ENCODE results near the gene PIPOX. TPM values are rescaled to one million over a fixed set of nuclear protein-coding genes. Genes with fewer than 3 reads are reported as not detected.

PIPOX gene
- total RNA-seq, 2 donors from 2014 or later = 1.8 to 5.9 TPM

GRCh38 chr17:29102046-29102445, 59.1 kb downstream of the PIPOX start:
- no peaks in the 10 kb centered on the region for H3K9me3 ChIP-seq (ENCODE audit: control insufficient read depth, low read length)
- H3K4me3 Mint-ChIP-seq = no peak overlapping the region
- H3K27ac Mint-ChIP-seq = peak overlapping the region; percentile 7
- H3K36me3 Mint-ChIP-seq (ENCODE audit: low read depth) = peaks cover 20% of the 10 kb centered on the region
- H3K4me1 Mint-ChIP-seq = peaks cover 6% of the 10 kb centered on the region
- H3K27me3 ChIP-seq (ENCODE audit: control insufficient read depth, insufficient read depth, low read length, poor library complexity, severe bottlenecking) = no peaks in the 10 kb centered on the region
- H3K27me3 Mint-ChIP-seq (ENCODE audit: insufficient read depth) = no peaks in the 10 kb centered on the region
- no peak overlapping the region for H3K4me3 ChIP-seq (ENCODE audit: low read length)
- WGBS, 2 experiments (ENCODE audit: insufficient coverage in 1 of 2, insufficient read length in 1 of 2) = 87 to 96% methylated on average over 2 to 3 of the region's 3 CpGs
- DNase-seq = no peak
- H3K27ac ChIP-seq (ENCODE audit: low read depth, low read length) = peak overlapping the region; percentile 89
- H3K36me3 ChIP-seq (ENCODE audit: control insufficient read depth, insufficient read depth, low read length) = no peaks in the 10 kb centered on the region
- no peak for TF ChIP-seq CTCF (conservative IDR thresholded peaks at IDR 0.05)
- H3K9me3 Mint-ChIP-seq = no peaks in the 10 kb centered on the region
- H3K9ac ChIP-seq (ENCODE audit: extremely low read depth, low read length, poor library complexity, severe bottlenecking) = no peak overlapping the region
- no peaks in the 10 kb centered on the region for H3K4me1 ChIP-seq (ENCODE audit: control insufficient read depth, insufficient read depth, low read length)

GRCh38 chr17:29102741-29103181, 59.8 kb downstream of the PIPOX start:
- no peak for TF ChIP-seq CTCF (conservative IDR thresholded peaks at IDR 0.05)
- no peak for DNase-seq
- Mint-ChIP-seq H3K36me3 (ENCODE audit: low read depth) (peaks cover 21% of the 10 kb centered on the region), H3K27me3 (ENCODE audit: insufficient read depth) (no peaks in the 10 kb centered on the region), H3K4me1 (peaks cover 6% of the 10 kb centered on the region), H3K27ac (peak overlapping the region; percentile 7), H3K4me3 (no peak overlapping the region), H3K9me3 (no peaks in the 10 kb centered on the region)
- 84 to 90% methylated on average over 5 to 11 of the region's 11 CpGs for WGBS, 2 experiments (ENCODE audit: insufficient coverage in 1 of 2, insufficient read length in 1 of 2)
- Histone ChIP-seq H3K4me1 (ENCODE audit: control insufficient read depth, insufficient read depth, low read length) (no peaks in the 10 kb centered on the region), H3K4me3 (ENCODE audit: low read length) (no peak overlapping the region), H3K36me3 (ENCODE audit: control insufficient read depth, insufficient read depth, low read length) (no peaks in the 10 kb centered on the region), H3K27me3 (ENCODE audit: control insufficient read depth, insufficient read depth, low read length, poor library complexity, severe bottlenecking) (no peaks in the 10 kb centered on the region), H3K27ac (ENCODE audit: low read depth, low read length) (peak overlapping the region; percentile 89), H3K9ac (ENCODE audit: extremely low read depth, low read length, poor library complexity, severe bottlenecking) (no peak overlapping the region), H3K9me3 (ENCODE audit: control insufficient read depth, low read length) (no peaks in the 10 kb centered on the region)

DNA sequence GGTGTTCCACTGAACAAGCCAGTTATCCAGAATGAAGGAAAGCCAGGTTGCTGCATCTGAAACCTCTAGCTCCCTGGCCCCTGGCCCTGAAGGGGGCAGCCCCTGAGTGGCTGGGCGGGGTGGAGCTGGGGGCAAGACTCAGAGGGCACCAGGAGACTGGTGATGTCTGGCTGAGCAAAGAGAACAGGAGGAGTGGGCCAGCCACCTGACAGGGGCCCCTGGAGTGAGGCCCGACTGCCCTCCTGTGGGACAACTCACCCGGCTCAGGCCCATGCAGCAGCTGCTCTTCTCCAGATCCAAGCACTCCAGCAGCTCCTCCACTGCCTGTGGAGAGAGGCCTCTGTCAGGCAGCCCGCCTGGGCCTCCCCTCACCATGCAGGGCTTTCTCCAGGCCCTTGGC, 60.4 kb downstream of the PIPOX start:
- H3K36me3 Mint-ChIP-seq (ENCODE audit: low read depth) = peaks cover 22% of the 10 kb centered on the region
- no peak overlapping the region for H3K4me3 Mint-ChIP-seq
- Histone ChIP-seq H3K27me3 (ENCODE audit: control insufficient read depth, insufficient read depth, low read length, poor library complexity, severe bottlenecking) (no peaks in the 10 kb centered on the region), H3K4me3 (ENCODE audit: low read length) (no peak overlapping the region), H3K4me1 (ENCODE audit: control insufficient read depth, insufficient read depth, low read length) (no peaks in the 10 kb centered on the region), H3K27ac (ENCODE audit: low read depth, low read length) (no peak overlapping the region), H3K9ac (ENCODE audit: extremely low read depth, low read length, poor library complexity, severe bottlenecking) (no peak overlapping the region), H3K36me3 (ENCODE audit: control insufficient read depth, insufficient read depth, low read length) (no peaks in the 10 kb centered on the region), H3K9me3 (ENCODE audit: control insufficient read depth, low read length) (no peaks in the 10 kb centered on the region)
- H3K9me3 Mint-ChIP-seq = no peaks in the 10 kb centered on the region
- peaks cover 6% of the 10 kb centered on the region for H3K4me1 Mint-ChIP-seq
- H3K27me3 Mint-ChIP-seq (ENCODE audit: insufficient read depth) = no peaks in the 10 kb centered on the region
- 90 to 94% methylated on average over 3 to 4 of the region's 4 CpGs for WGBS, 2 experiments (ENCODE audit: insufficient coverage in 1 of 2, insufficient read length in 1 of 2)
- TF ChIP-seq CTCF (conservative IDR thresholded peaks at IDR 0.05) = no peak
- DNase-seq = no peak
- no peak overlapping the region for H3K27ac Mint-ChIP-seq

Other genes with a start within 250 kb of the PIPOX start
- 10 to 100 TPM; 59.2 to 75.7 TPM for gene FAM222B, start 200.4 kb upstream of the PIPOX start, total RNA-seq
- gene ERAL1, start 188.1 kb upstream of the PIPOX start, total RNA-seq = 10 to 100 TPM; 54.2 to 60.9 TPM
- gene FLOT2, start 145.4 kb upstream of the PIPOX start, total RNA-seq = 100 to 1,000 TPM; 195 to 215 TPM
- gene DHRS13, start 140.1 kb upstream of the PIPOX start, total RNA-seq = 10 to 100 TPM; 19.1 to 24.8 TPM
- 10 to 100 TPM; 60.0 to 61.0 TPM for gene PHF12, start 91.6 kb upstream of the PIPOX start, total RNA-seq
- under 1 TPM in 1 of 2 donors, not detected in 1; 0.20 TPM for gene SEZ6, start 37.1 kb upstream of the PIPOX start, total RNA-seq
- 10 to 100 TPM; 43.8 to 56.7 TPM for gene MYO18A, start 137.3 kb downstream of the PIPOX start, total RNA-seq
- gene CRYBA1, start 203.7 kb downstream of the PIPOX start, total RNA-seq = not detected

Data from endodermal cell (in vitro differentiated cells).